ENCODE results near the gene RNF31. TPM values are rescaled to one million over a fixed set of nuclear protein-coding genes. Genes with fewer than 3 reads are reported as not detected.

The RNF31 gene
- total and polyA plus RNA-seq, 4 donors: 31.7 to 82.4 (median 61.4) TPM

- Histone ChIP-seq H3K9ac (ENCODE audit: insufficient read depth in 1 of 2, low read length in 2 of 2) (no peak overlapping the region), H3K36me3 (ENCODE audit: control insufficient read depth in 4 of 4, insufficient read depth in 4 of 4, low read length in 4 of 4) (peaks cover 22 to 46% (median 34%) of the 10 kb centered on the region in 4 donors), H3K27ac (ENCODE audit: low read depth in 1 of 2, low read length in 1 of 2) (peak overlapping the region in 1 of 2 donors; percentile 34), H3K27me3 (ENCODE audit: control insufficient read depth in 3 of 3, insufficient read depth in 3 of 3, low read length in 2 of 3) (no peaks in the 10 kb centered on the region), H3K9me3 (ENCODE audit: control insufficient read depth in 4 of 4, insufficient read depth in 3 of 4, low read length in 3 of 4) (no peaks in the 10 kb centered on the region), H3K4me1 (ENCODE audit: control insufficient read depth in 5 of 5, insufficient read depth in 5 of 5, low read length in 5 of 5) (peaks cover 0 to 13% (median 8%) of the 10 kb centered on the region in 5 donors), H3K4me3 (no peak overlapping the region)
- 83 to 94% methylated on average over 5 of the region's 5 CpGs for WGBS, 2 donors
- DNase-seq: no peak
- TF ChIP-seq CTCF (IDR thresholded peaks at IDR 0.05; ENCODE audit: control extremely low read depth, extremely low read depth): no peak
- no peak for ATAC-seq (ENCODE audit: insufficient read depth, low FRiP score)
These were observed 18.5 kb downstream of the RNF31 start for GRCh38 chr14:24165785-24166184.

GRCh38 chr14:24167469-24168114 lies 20.3 kb downstream of the RNF31 start:
- no peak overlapping the region for H3K4me3 ChIP-seq
- TF ChIP-seq CTCF (IDR thresholded peaks at IDR 0.05; ENCODE audit: control extremely low read depth, extremely low read depth): no peak
- 76 to 81% methylated on average over 3 of the region's 3 CpGs for WGBS, 2 donors
- H3K4me1 ChIP-seq (ENCODE audit: control insufficient read depth in 5 of 5, insufficient read depth in 5 of 5, low read length in 5 of 5): peaks cover 0 to 14% (median 4%) of the 10 kb centered on the region in 5 donors
- peak overlapping the region in 1 of 2 donors; percentile 61 for H3K27ac ChIP-seq (ENCODE audit: low read depth in 1 of 2, low read length in 1 of 2)
- no peak overlapping the region for H3K9ac ChIP-seq (ENCODE audit: insufficient read depth in 1 of 2, low read length in 2 of 2)
- H3K27me3 ChIP-seq (ENCODE audit: control insufficient read depth in 3 of 3, insufficient read depth in 3 of 3, low read length in 2 of 3): no peaks in the 10 kb centered on the region
- H3K9me3 ChIP-seq (ENCODE audit: control insufficient read depth in 4 of 4, insufficient read depth in 3 of 4, low read length in 3 of 4): no peaks in the 10 kb centered on the region
- no peak for DNase-seq
- peaks cover 22 to 50% (median 33%) of the 10 kb centered on the region in 4 donors for H3K36me3 ChIP-seq (ENCODE audit: control insufficient read depth in 4 of 4, insufficient read depth in 4 of 4, low read length in 4 of 4)
- ATAC-seq (ENCODE audit: insufficient read depth, low FRiP score): no peak

- Histone ChIP-seq H3K27ac (ENCODE audit: low read depth in 1 of 2, low read length in 1 of 2) (peak within 1 kb of the TSS in 1 of 2 donors; percentile 22), H3K36me3 (ENCODE audit: control insufficient read depth in 4 of 4, insufficient read depth in 4 of 4, low read length in 4 of 4) (peaks cover 4 to 26% (median 8%) of the 10 kb centered on the region in 4 donors)
- 14 to 26% methylated on average over 62 to 63 of the region's 63 CpGs for WGBS, 2 donors
These were observed 24.3 kb downstream of the RNF31 start, which contains the start of gene REC8 for GRCh38 chr14:24171422-24172260. Gene REC8, plus strand, starts transcription at chr14:24172080. Its CDS starts 473 bp downstream, at chr14:24172553.

More at GRCh38 chr14:24171422-24172260, 24.3 kb downstream of the RNF31 start, which contains the start of gene REC8:
- Histone ChIP-seq H3K4me1 (ENCODE audit: control insufficient read depth in 5 of 5, insufficient read depth in 5 of 5, low read length in 5 of 5) (peaks cover 0 to 14% (median 4%) of the 10 kb centered on the region in 5 donors), H3K9ac (ENCODE audit: insufficient read depth in 1 of 2, low read length in 2 of 2) (no peak within 1 kb of the TSS), H3K27me3 (ENCODE audit: control insufficient read depth in 3 of 3, insufficient read depth in 3 of 3, low read length in 2 of 3) (no peaks in the 10 kb centered on the region), H3K4me3 (peak within 1 kb of the TSS; percentile 12), H3K9me3 (ENCODE audit: control insufficient read depth in 4 of 4, insufficient read depth in 3 of 4, low read length in 3 of 4) (no peaks in the 10 kb centered on the region)
- DNase-seq (peak; percentile 95), ATAC-seq (ENCODE audit: insufficient read depth, low FRiP score) (peak; percentile 86)
- no peak for TF ChIP-seq CTCF (IDR thresholded peaks at IDR 0.05; ENCODE audit: control extremely low read depth, extremely low read depth)

Measured in lung (tissue), 12 donors.